ENCODE results near the gene LRRC26. TPM values are rescaled to one million over a fixed set of nuclear protein-coding genes. Genes with fewer than 3 reads are reported as not detected.

LRRC26 gene
- polyA plus RNA-seq, 2 of the 4 experiments (the other 2 are of a cell fraction), result 0.08 to 1.0 TPM

DNA sequence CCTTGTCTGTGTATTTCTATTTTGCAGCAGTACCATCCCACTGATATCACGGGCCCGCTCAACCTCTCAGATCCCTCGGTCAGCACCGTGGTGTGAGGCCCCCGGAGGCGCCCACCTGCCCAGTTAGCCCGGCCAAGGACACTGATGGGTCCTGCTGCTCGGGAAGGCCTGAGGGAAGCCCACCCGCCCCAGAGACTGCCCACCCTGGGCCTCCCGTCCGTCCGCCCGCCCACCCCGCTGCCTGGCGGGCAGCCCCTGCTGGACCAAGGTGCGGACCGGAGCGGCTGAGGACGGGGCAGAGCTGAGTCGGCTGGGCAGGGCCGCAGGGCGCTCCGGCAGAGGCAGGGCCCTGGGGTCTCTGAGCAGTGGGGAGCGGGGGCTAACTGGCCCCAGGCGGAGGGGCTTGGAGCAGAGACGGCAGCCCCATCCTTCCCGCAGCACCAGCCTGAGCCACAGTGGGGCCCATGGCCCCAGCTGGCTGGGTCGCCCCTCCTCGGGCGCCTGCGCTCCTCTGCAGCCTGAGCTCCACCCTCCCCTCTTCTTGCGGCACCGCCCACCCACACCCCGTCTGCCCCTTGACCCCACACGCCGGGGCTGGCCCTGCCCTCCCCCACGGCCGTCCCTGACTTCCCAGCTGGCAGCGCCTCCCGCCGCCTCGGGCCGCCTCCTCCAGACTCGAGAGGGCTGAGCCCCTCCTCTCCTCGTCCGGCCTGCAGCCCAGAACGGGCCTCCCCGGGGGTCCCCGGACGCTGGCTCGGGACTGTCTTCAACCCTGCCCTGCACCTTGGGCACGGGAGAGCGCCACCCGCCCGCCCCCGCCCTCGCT lies 1.9 kb downstream of the LRRC26 start (continued):
- no peak for TF ChIP-seq ZSCAN20 (CRISPR knock-in tag; IDR thresholded peaks at IDR 0.05)
- no peak for TF ChIP-seq SREBF2 (IDR thresholded peaks at IDR 0.05)

- TF ChIP-seq ZSCAN20 (CRISPR knock-in tag; IDR thresholded peaks at IDR 0.05) (no peak), BCL3 (IDR thresholded peaks at IDR 0.05) (no peak), ELK1 (IDR thresholded peaks at IDR 0.05; ENCODE audit: low read depth, low read length) (no peak), E2F6 (IDR thresholded peaks at IDR 0.05; ENCODE audit: borderline replicate concordance, low read depth) (no peak), JUN (IDR thresholded peaks at IDR 0.05) (no peak), NR3C1 (IDR thresholded peaks at IDR 0.05) (no peak), RAD21 (conservative IDR thresholded peaks at IDR 0.05 in 1 of 2, IDR thresholded peaks at IDR 0.05 in 1 of 2) (no peak), ATOH8 (CRISPR knock-in tag; IDR thresholded peaks at IDR 0.05; ENCODE audit: low read depth) (no peak), NPAS2 (CRISPR knock-in tag; IDR thresholded peaks at IDR 0.05; ENCODE audit: borderline replicate concordance) (no peak), HEYL (CRISPR knock-in tag; IDR thresholded peaks at IDR 0.05) (no peak), RFX5 (IDR thresholded peaks at IDR 0.05) (no peak), MAZ (IDR thresholded peaks at IDR 0.05; ENCODE audit: borderline replicate concordance, low read depth, low read length) (no peak), HDAC2 (IDR thresholded peaks at IDR 0.05) (no peak), NFE2L2 (conservative IDR thresholded peaks at IDR 0.05; ENCODE audit: low read length) (no peak), MYC (IDR thresholded peaks at IDR 0.05; ENCODE audit: borderline replicate concordance, low read length) (no peak), KDM5A (IDR thresholded peaks at IDR 0.05) (no peak), SREBF2 (IDR thresholded peaks at IDR 0.05) (no peak)
- TF ChIP-seq, protein P1, sequence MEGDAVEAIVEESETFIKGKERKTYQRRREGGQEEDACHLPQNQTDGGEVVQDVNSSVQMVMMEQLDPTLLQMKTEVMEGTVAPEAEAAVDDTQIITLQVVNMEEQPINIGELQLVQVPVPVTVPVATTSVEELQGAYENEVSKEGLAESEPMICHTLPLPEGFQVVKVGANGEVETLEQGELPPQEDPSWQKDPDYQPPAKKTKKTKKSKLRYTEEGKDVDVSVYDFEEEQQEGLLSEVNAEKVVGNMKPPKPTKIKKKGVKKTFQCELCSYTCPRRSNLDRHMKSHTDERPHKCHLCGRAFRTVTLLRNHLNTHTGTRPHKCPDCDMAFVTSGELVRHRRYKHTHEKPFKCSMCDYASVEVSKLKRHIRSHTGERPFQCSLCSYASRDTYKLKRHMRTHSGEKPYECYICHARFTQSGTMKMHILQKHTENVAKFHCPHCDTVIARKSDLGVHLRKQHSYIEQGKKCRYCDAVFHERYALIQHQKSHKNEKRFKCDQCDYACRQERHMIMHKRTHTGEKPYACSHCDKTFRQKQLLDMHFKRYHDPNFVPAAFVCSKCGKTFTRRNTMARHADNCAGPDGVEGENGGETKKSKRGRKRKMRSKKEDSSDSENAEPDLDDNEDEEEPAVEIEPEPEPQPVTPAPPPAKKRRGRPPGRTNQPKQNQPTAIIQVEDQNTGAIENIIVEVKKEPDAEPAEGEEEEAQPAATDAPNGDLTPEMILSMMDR (IDR thresholded peaks at IDR 0.05), result no peak
- H3K9me3 ChIP-seq, result no peaks in the 10 kb centered on the region
- peak overlapping the region; percentile 47 for H3K4me3 ChIP-seq
- H3K4me2 ChIP-seq, result peak overlapping the region; percentile 99
- FAIRE-seq (no peak), DNase-seq (ENCODE audit: low read depth in 1 of 2, low spot score in 1 of 2) (no peak), ATAC-seq (no peak)
- 22% methylated on average over 16 of the region's 44 CpGs for WGBS (ENCODE audit: missing lambda C conversion rate)
- H3K4me1 ChIP-seq, result peaks cover 32% of the 10 kb centered on the region
- peak overlapping the region in 1 of 2 experiments; percentile 78; a peak in 4 of 6 replicates for H3K27ac ChIP-seq
- ChIA-PET POLR2A (interaction anchor here (0.6 to 2.0 kb wide), 5 partner anchors 22 to 73 kb away, joined by 3 to 10 read pairs (median 4); partner anchors contain the start of genes SSNA1 and TUBB4B), CTCF (interaction anchor here (1.2 to 16.5 kb wide), 7 partner anchors 10 to 69 kb away, joined by 3 to 156 read pairs (median 5); partner anchors contain the start of genes ANAPC2, CYSRT1, RNF224 and SSNA1)
Measured at GRCh38 chr9:137167277-137167746, 2.5 kb downstream of the LRRC26 start.

Measured in A549 (cell line).